Endothelial cell of umbilical vein (primary cell): ENCODE data around the gene IGSF23. TPM values are rescaled to one million over a fixed set of nuclear protein-coding genes. Genes with fewer than 3 reads are reported as not detected.
A peak's percentile ranks its signal among the peaks of the same experiment; 100 is the strongest.

Experiments
- BruUV-seq: library from RNA; stranded (reverse); fragments of 400-500 nt; replicated peaks from 2 replicates; lab custom pipeline; 2021; lab: Mats Ljungman, UMichigan
- CTCF ChIA-PET: fragments of 300-600, 350-600 bp; sonication (Branson Sonifier 250); formaldehyde crosslinking; loops from one replicate; lab custom pipeline; 2021; ENCODE audit warnings: antibody characterized with exemption, inconsistent platforms; lab: Charles Lee
- POLR2A ChIA-PET: fragments of 300-600, 350-600 bp; sonication (Branson Sonifier 250); formaldehyde crosslinking; loops from one replicate; lab custom pipeline; 2021; ENCODE audit warnings: antibody characterized with exemption, inconsistent platforms; lab: Charles Lee
- DNase-seq: peaks from one replicate; pipeline ENCODE4 v3.0.0-alpha.2; 2011; ENCODE audit warnings: low read depth, low spot score
- FAIRE-seq: peaks from 2 replicates; lab custom pipeline; 2011; peaks lifted over from hg19 to GRCh38; lab: Jason Lieb, UNC
- H2AFZ ChIP-seq: 2 replicates; pipeline ENCODE4 v1.6.0; 2012; ENCODE audit warnings: low read depth, low read length, control low read depth, inconsistent platforms
- H3K27ac ChIP-seq: 2 replicates; pipeline ENCODE4 v1.5.1; 2011; ENCODE audit warnings: low read depth, mild to moderate bottlenecking, control low read depth, low read length, moderate library complexity; ENCODE audit not compliant: insufficient read depth
- H3K27me3 ChIP-seq, 2 experiments: 2 replicates each; pipeline versions ENCODE4 v1.6.0 to v1.6.1; 2011; ENCODE audit warnings: low read length in 2 of 2, mixed read lengths in 1 of 2; ENCODE audit not compliant: control insufficient read depth in 2 of 2, insufficient read depth in 2 of 2
- H3K36me3 ChIP-seq, 2 experiments: 2 replicates in 1 of 2; 3 replicates in 1 of 2; pipeline ENCODE4 v1.5.1; 2011; ENCODE audit warnings: low read length in 2 of 2, mild to moderate bottlenecking in 1 of 2, moderate library complexity in 1 of 2; ENCODE audit not compliant: control insufficient read depth in 2 of 2, insufficient read depth in 2 of 2; ENCODE audit errors: extremely low read depth in 1 of 2
- H3K4me1 ChIP-seq: 3 replicates; pipeline ENCODE4 v1.5.1; 2011; ENCODE audit warnings: mild to moderate bottlenecking, low read length; ENCODE audit not compliant: control insufficient read depth, insufficient read depth; ENCODE audit errors: extremely low read depth
- H3K4me2 ChIP-seq: 2 replicates; pipeline ENCODE4 v1.6.1; 2011; ENCODE audit warnings: low read length, control low read depth, mixed read lengths; ENCODE audit not compliant: insufficient read depth
- H3K4me3 ChIP-seq, 3 experiments: fragments of 200-600 bp in 1 of 3; sonication (generic), shearing (Covaris generic) in 1 of 3; replicated peaks in 1 of 3; 2 replicates each; pipeline ENCODE4 v1.5.1; 2011 to 2016; ENCODE audit warnings: control low read depth in 3 of 3, low read length in 3 of 3, mild to moderate bottlenecking in 2 of 3, inconsistent platforms in 1 of 3, low read depth in 1 of 3, moderate library complexity in 1 of 3; ENCODE audit not compliant: insufficient read depth in 1 of 3
- H3K79me2 ChIP-seq: 2 replicates; pipeline ENCODE4 v1.6.0; 2012; ENCODE audit warnings: low read length, inconsistent platforms; ENCODE audit not compliant: control insufficient read depth, insufficient read depth
- H3K9ac ChIP-seq: replicated peaks from 2 replicates; pipeline ENCODE3; 2011; ENCODE audit warnings: low read length, control low read depth; ENCODE audit not compliant: insufficient read depth; ENCODE audit errors: extremely low read depth
- H3K9me1 ChIP-seq: replicated peaks from 3 replicates; pipeline ENCODE4 v1.6.0; 2011; ENCODE audit warnings: mild to moderate bottlenecking, low read length; ENCODE audit not compliant: control insufficient read depth, insufficient read depth; ENCODE audit errors: extremely low read depth
- H3K9me3 ChIP-seq: replicated peaks from 2 replicates; pipeline ENCODE4 v1.5.1; 2012; ENCODE audit warnings: low read length, inconsistent platforms; ENCODE audit not compliant: control insufficient read depth, insufficient read depth
- H4K20me1 ChIP-seq: replicated peaks from 2 replicates; pipeline ENCODE3; 2011; ENCODE audit warnings: mild to moderate bottlenecking, low read length; ENCODE audit not compliant: control insufficient read depth, insufficient read depth; ENCODE audit errors: extremely low read depth
- GATA2 ChIP-seq: IDR thresholded peaks from 2 replicates; pipeline ENCODE4 v1.7.0; 2011; ENCODE audit warnings: low read depth, mild to moderate bottlenecking, moderate library complexity, mixed read lengths, low read length; ENCODE audit not compliant: insufficient read length, insufficient read depth
- MYC ChIP-seq: IDR thresholded peaks from one replicate; pipeline ENCODE4 v1.6.1; 2011; ENCODE audit warnings: mild to moderate bottlenecking, low read depth, low read length
- POLR2A ChIP-seq: IDR thresholded peaks from 2 replicates; pipeline ENCODE4 v1.6.1; 2012; ENCODE audit warnings: low read depth, mild to moderate bottlenecking, control low read depth, low read length
- POLR2AphosphoS5 ChIP-seq: IDR thresholded peaks from 2 replicates; pipeline ENCODE4 v1.6.1; 2012; ENCODE audit warnings: low read depth, mild to moderate bottlenecking, control low read depth, low read length, moderate library complexity; ENCODE audit not compliant: insufficient read depth
- dilution Hi-C: fragments of 300-500 bp; cut with MboI; formaldehyde crosslinking; loops from one replicate; pipeline ENCODE4 v1.15.0; 2019; ENCODE audit warnings: low sequenced_read_pairs; ENCODE audit not compliant: extremely low pct_ligation_motif_present
- intact Hi-C: fragments of 100-400 bp; cut with micrococcal nuclease; formaldehyde crosslinking; loops from one replicate; pipeline ENCODE4 v1.10.0; 2022
- polyA plus RNA-seq, 4 experiments: library from polyadenylated mRNA; depleted of rRNA in 3 of 4; stranded (reverse) in 3 of 4; unstranded in 1 of 4; fragments of >200 nt; gene quantifications; 2 replicates each; pipeline versions ENCODE4 v1.2.1 to v1.2.3, GENCODE V29; 2011 to 2012; ENCODE audit warnings: missing spikeins in 1 of 4
- total RNA-seq: library from RNA; stranded (reverse); gene quantifications from 2 replicates; pipeline ENCODE4 v1.2.3, GENCODE V29; 2021
- TF ChIP-seq, protein P1 (sequence below), 2 donors: IDR thresholded peaks; 1 replicate in 1 of 2; 2 replicates in 1 of 2; pipeline ENCODE4 v1.5.1; 2011; ENCODE audit warnings: low read length in 2 of 2, mild to moderate bottlenecking in 2 of 2, moderate library complexity in 2 of 2, control low read depth in 1 of 2, inconsistent platforms in 1 of 2, low read depth in 1 of 2; ENCODE audit not compliant: insufficient read depth in 1 of 2; ENCODE audit errors: extremely low read depth in 1 of 2

The IGSF23 gene
- total and polyA plus RNA-seq, 2 donors (not counting 3 experiments of a cell fraction or from before 2014, with no cell fraction given), result 0.73 TPM; not detected in 1

DNA sequence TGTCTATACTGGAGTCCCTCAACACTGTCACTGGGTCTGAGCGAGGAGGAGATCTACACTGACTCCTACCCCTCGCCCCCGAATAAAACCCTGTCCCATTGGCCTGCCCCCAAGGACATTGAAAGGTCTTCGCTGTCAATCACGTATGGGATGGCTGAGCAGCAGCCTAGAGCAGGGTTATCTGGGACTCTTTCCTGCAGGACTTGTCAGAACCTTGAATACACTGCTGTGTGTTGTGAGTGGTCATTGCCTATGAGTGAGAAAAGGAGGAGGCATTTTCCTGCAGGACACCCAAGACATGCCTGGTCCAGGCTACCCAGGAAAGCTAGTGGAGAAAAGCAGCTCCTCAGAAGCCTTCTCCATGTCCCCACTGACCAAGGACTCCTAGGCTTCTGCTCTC, 40.0 kb downstream of the IGSF23 start:
- peaks cover 46 to 49% of the 10 kb centered on the region in 2 experiments for H3K36me3 ChIP-seq
- dilution Hi-C loops, result no loop called here
- POLR2A ChIA-PET, result no interaction called here

DNA sequence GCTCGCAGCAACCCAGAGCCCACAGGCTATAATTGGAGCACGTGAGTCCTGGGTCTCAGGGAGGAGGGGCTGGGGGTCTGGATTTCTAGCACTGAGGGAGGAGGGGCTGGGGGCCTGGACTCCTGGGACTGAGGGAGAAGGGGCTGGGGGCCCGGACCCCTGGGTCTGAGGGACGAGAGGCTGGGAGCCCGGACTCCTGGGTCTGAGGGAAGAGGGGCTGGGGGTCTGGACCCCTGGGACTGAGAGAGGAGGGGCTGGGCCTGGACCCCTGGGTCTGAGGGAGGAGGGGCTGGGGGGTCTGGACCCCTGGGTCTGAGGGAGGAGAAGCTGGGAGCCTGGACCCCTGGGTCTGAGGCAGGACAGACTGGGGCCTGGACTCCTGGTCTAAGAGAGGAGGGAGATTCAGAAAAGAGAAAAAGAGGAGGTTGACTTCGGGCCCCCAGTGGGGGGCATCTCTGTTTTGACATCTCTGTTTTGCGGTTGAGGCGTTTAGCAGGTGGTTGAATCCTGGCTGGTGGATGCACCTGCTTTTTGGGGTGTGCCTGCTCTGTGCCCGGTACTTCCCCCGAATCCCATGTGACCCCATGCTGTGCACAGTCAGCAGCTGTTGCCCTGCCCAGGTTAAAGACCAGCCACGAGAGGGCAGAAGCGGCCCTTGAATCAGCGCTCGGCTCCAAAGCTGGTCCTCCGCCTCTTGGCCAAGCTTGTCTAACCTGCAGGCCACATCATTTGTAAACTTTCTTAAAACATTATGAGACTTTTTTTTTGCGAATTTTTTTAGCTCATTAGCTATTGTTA, 40.8 kb downstream of the IGSF23 start:
- H3K9me3 ChIP-seq, result no peaks in the 10 kb centered on the region
- ChIA-PET CTCF (interaction anchor here (0.7 to 13.3 kb wide), 21 partner anchors 10 to 192 kb away, joined by 3 to 272 read pairs (median 4); partner anchors contain the start of genes BCAM, NECTIN2 and PVR), POLR2A (no interaction called here)
- H3K27ac ChIP-seq, result no peak overlapping the region
- H3K27me3 ChIP-seq, result no peaks in the 10 kb centered on the region
- H3K4me3 ChIP-seq, result no peak overlapping the region
- no peak overlapping the region for H3K9ac ChIP-seq
- H3K4me2 ChIP-seq, result no peak overlapping the region
- BruUV-seq, result no TSS peak
- no peak overlapping the region for H2AFZ ChIP-seq
- H3K4me1 ChIP-seq, result no peaks in the 10 kb centered on the region
- FAIRE-seq (peak; percentile 80), DNase-seq (peak; percentile 48)
- peaks cover 48 to 55% of the 10 kb centered on the region in 2 experiments for H3K36me3 ChIP-seq
- TF ChIP-seq, protein P1, sequence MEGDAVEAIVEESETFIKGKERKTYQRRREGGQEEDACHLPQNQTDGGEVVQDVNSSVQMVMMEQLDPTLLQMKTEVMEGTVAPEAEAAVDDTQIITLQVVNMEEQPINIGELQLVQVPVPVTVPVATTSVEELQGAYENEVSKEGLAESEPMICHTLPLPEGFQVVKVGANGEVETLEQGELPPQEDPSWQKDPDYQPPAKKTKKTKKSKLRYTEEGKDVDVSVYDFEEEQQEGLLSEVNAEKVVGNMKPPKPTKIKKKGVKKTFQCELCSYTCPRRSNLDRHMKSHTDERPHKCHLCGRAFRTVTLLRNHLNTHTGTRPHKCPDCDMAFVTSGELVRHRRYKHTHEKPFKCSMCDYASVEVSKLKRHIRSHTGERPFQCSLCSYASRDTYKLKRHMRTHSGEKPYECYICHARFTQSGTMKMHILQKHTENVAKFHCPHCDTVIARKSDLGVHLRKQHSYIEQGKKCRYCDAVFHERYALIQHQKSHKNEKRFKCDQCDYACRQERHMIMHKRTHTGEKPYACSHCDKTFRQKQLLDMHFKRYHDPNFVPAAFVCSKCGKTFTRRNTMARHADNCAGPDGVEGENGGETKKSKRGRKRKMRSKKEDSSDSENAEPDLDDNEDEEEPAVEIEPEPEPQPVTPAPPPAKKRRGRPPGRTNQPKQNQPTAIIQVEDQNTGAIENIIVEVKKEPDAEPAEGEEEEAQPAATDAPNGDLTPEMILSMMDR (IDR thresholded peaks at IDR 0.05; ENCODE audit: extremely low read depth in 1 of 2, insufficient read depth in 1 of 2, low read depth in 1 of 2, low read length in 2 of 2), result peak; percentile 62 to 76
- no peak for TF ChIP-seq POLR2A
- TF ChIP-seq GATA2, result no peak
- TF ChIP-seq POLR2AphosphoS5, result no peak
- no peak for TF ChIP-seq MYC
- peaks cover 33% of the 10 kb centered on the region for H3K79me2 ChIP-seq
- H3K9me1 ChIP-seq, result no peaks in the 10 kb centered on the region
- intact Hi-C loops (no loop called here), dilution Hi-C loops (no loop called here)
- H4K20me1 ChIP-seq, result no peaks in the 10 kb centered on the region

More for the DNA sequence above, 40.0 kb downstream of the IGSF23 start:
- BruUV-seq, result no TSS peak
- H2AFZ ChIP-seq, result no peak overlapping the region
- no peaks in the 10 kb centered on the region for H3K9me3 ChIP-seq
- intact Hi-C loops, result no loop called here
- no peak overlapping the region for H3K27ac ChIP-seq
- CTCF ChIA-PET, result interaction anchor here (1.5 to 13.3 kb wide), 6 partner anchors 43 to 188 kb away, joined by 3 to 272 read pairs (median 6); no protein-coding TSS in a partner anchor
- no peaks in the 10 kb centered on the region for H4K20me1 ChIP-seq
- H3K4me3 ChIP-seq, result no peak overlapping the region
- peaks cover 7% of the 10 kb centered on the region for H3K4me1 ChIP-seq
- no peaks in the 10 kb centered on the region for H3K27me3 ChIP-seq
- H3K9me1 ChIP-seq, result no peaks in the 10 kb centered on the region
- peaks cover 42% of the 10 kb centered on the region for H3K79me2 ChIP-seq
- TF ChIP-seq POLR2AphosphoS5, result no peak
- no peak for TF ChIP-seq MYC
- DNase-seq (no peak), FAIRE-seq (no peak)
- no peak overlapping the region for H3K9ac ChIP-seq
- H3K4me2 ChIP-seq, result no peak overlapping the region
